NT2/D1 (cell line): Measurements from ENCODE around the gene CD300C.

Experiments
- DNase-seq: peaks from one replicate; pipeline ENCODE4 v3.0.0-alpha.2; 2011; ENCODE audit warnings: low read depth, low spot score
- H3K27me3 ChIP-seq: 2 replicates; pipeline ENCODE4 v1.6.0; 2011; ENCODE audit warnings: mild to moderate bottlenecking; ENCODE audit not compliant: insufficient read length, insufficient read depth
- H3K36me3 ChIP-seq: 2 replicates; pipeline ENCODE4 v1.6.1; 2011; ENCODE audit warnings: mild to moderate bottlenecking, low read length, mixed read lengths; ENCODE audit not compliant: insufficient read depth, insufficient read length
- H3K4me1 ChIP-seq: 2 replicates; pipeline ENCODE4 v1.5.1; 2011; ENCODE audit not compliant: insufficient read depth, insufficient read length
- H3K4me3 ChIP-seq: 2 replicates; pipeline ENCODE4 v1.5.1; 2011; ENCODE audit warnings: low read depth; ENCODE audit not compliant: insufficient read length
- H3K9ac ChIP-seq: 2 replicates; pipeline ENCODE4 v1.6.0; 2011; ENCODE audit warnings: low read depth; ENCODE audit not compliant: insufficient read length
- H3K9me3 ChIP-seq: 2 replicates; pipeline ENCODE4 v1.5.1; 2011; ENCODE audit warnings: mild to moderate bottlenecking, low read length; ENCODE audit not compliant: insufficient read depth
- SUZ12 ChIP-seq: IDR thresholded peaks from 2 replicates; pipeline ENCODE4 v1.6.1; 2011; ENCODE audit not compliant: insufficient read length, insufficient read depth; ENCODE audit errors: extremely low read depth
- YY1 ChIP-seq: IDR thresholded peaks from 2 replicates; pipeline ENCODE4 v1.6.1; 2011; ENCODE audit not compliant: insufficient read length, insufficient read depth
- ZNF274 ChIP-seq: IDR thresholded peaks from 2 replicates; pipeline ENCODE4 v1.6.1; 2011; ENCODE audit warnings: mild to moderate bottlenecking, low read depth, low read length

The CD300C gene

DNA sequence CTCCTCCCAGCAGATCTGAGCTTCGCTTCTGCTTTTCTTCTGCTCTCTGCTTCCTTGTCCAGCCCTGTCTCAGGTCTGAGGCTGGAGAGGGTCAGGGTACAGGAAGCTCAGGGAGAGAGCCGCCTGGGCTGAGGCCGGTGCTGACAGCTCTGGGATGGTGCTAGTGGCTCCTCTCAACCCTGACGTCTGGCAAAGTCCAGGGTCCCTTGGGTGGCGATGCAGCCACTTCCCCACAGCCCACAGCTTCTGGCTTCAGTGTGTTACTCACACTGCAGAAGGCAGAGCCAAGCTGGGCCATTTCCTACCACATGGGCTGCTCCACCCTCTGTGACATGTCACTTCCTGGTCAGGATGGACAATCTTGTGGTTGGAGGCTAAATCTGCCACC, at the start of gene CD300C:
TSS of gene CD300C (minus strand) at position 273 of the 388 bp plus-strand sequence. CDS start 333 bp downstream, outside the sequence.
- TF ChIP-seq YY1 (no peak), ZNF274 (no peak), SUZ12 (no peak)
- H3K9me3 ChIP-seq, result no peaks in the 10 kb centered on the region
- DNase-seq, result no peak
- H3K36me3 ChIP-seq, result no peaks in the 10 kb centered on the region
- H3K4me3 ChIP-seq, result no peak within 1 kb of the TSS
- H3K9ac ChIP-seq, result no peak within 1 kb of the TSS
- H3K27me3 ChIP-seq, result peaks cover 10% of the 10 kb centered on the region
- H3K4me1 ChIP-seq, result no peaks in the 10 kb centered on the region

DNA sequence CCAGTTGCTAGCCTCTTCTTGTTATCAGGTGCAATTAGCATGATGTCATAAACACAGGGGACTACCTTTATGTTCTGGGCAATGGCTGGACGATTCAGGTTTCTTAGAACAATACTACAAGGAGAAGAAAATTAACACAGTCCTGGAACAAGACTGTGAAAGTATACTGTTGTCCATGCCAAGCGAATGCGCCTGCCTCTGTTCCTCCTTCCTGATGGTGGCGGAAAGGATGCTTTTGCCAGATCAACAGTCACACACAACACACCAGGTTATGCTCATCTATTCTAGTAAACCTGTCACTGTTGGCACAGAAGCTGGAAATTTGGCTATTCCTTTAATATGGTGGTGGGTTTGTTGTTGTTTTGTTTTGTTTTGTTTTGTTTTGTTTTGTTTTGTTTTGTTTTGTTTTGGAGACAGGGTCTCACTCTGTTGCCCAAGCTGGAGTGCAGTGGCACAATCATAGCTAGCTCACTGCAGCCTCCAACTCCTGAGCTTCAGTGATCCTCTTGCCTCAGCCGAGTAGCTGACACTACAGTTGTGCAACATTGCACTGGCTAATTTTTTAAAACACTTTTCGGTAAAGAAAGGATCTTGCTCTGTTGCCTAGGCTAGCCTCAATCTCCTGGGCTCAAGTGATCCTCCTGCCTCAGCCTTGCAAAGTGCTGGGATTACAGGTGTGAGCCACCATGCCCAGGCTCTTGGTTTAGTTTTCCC, 49.3 kb upstream of the CD300C start:
- no peak overlapping the region for H3K4me3 ChIP-seq
- H3K4me1 ChIP-seq, result peaks cover 9% of the 10 kb centered on the region
- no peaks in the 10 kb centered on the region for H3K36me3 ChIP-seq
- H3K9me3 ChIP-seq, result no peaks in the 10 kb centered on the region
- no peak for DNase-seq
- H3K27me3 ChIP-seq, result no peaks in the 10 kb centered on the region
- no peak for TF ChIP-seq ZNF274
- TF ChIP-seq SUZ12, result no peak
- TF ChIP-seq YY1, result no peak
- H3K9ac ChIP-seq, result no peak overlapping the region

DNA sequence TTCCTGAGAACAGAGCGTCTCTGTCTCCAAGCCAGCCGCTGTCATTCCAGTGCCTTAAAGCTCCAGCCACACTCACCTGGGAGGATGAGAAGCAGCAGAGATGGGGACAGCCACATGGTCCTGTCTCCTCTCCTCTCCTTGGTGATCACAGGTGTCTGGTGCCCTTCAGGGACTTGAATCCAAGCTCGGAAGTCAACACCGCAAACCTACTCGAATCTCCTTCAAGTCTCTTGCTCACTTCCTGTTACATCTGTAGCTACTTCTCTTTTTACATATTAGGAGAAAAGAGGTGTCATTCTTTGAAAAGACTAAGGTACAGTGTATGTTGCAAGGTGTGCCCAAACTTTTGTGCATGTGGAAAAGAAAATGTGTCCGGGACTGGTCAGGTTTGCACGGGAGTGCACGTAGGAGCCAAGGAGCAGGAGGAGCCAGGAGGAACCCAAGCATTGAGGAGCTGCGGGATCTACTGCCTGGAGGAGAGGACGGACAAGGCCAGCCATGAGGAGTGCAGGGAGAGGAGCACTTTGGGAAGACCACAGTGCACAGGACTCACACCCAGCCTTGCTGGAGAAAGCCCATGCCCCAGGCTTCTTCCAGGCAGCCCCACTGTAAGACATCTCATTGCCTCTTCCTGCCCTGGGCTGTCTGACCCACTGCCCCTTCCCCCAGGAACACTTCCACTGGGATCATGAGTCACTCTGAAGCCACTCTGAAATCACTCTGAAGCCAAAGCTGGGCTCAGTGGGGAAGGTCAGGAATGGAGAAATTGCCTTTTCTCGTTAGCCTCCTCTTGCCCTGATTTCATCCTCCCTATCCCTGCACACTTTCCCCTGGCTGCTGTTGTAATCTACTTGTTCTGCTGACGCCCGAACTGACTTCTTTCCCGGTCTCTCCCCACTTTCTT, 46.4 kb upstream of the CD300C start, which contains the start of gene CD300LD:
TSS of gene CD300LD (minus strand) at position 197 of the 904 bp plus-strand sequence. CDS start at position 116, 81 bp downstream.
- no peak for DNase-seq
- H3K36me3 ChIP-seq, result no peaks in the 10 kb centered on the region
- H3K9me3 ChIP-seq, result no peaks in the 10 kb centered on the region
- H3K9ac ChIP-seq, result no peak within 1 kb of the TSS
- H3K4me3 ChIP-seq, result no peak within 1 kb of the TSS
- TF ChIP-seq SUZ12 (no peak), YY1 (no peak), ZNF274 (no peak)
- no peaks in the 10 kb centered on the region for H3K4me1 ChIP-seq
- H3K27me3 ChIP-seq, result no peaks in the 10 kb centered on the region

DNA sequence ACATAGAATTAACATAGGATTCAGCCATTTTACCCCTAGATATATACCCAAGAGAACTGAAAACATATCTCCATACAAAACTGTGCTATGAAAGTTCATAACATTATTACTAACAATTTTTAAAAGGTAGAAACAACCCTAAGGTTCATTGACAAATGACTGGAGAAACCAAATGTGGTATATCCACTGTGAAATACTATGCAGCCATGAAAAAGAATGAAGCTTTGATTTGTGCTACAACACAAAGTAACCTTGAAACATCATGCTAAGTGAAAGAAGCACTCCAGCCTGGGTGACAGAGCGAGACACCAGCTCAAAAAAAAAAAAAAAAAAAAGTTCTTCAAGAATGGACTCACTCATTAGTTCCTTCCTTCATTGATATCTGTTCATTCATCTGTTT, 45.6 kb upstream of the CD300C start:
- DNase-seq, result no peak
- Histone ChIP-seq H3K9ac (no peak overlapping the region), H3K4me3 (no peak overlapping the region), H3K36me3 (no peaks in the 10 kb centered on the region), H3K9me3 (no peaks in the 10 kb centered on the region), H3K27me3 (no peaks in the 10 kb centered on the region), H3K4me1 (no peaks in the 10 kb centered on the region)
- TF ChIP-seq YY1 (no peak), SUZ12 (no peak), ZNF274 (no peak)

DNA sequence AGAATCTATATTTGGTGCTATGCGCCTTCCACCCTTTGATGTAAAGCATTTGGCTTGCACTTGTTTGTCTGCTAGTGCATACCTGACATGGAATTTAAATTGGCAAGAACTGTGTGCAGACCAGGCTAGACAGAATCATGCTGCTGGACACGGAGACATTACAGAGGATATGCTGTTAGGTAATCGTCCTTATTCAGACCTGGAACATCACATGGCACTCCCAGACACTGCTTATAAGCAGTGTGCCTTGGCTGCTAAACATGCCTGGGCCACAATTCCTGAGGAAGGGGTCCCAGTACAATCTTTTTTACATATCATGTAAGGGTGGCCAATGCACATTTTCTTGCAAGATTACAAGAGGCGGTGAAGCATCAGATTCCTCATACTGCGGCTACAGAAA, 39.8 kb upstream of the CD300C start:
- H3K27me3 ChIP-seq, result no peaks in the 10 kb centered on the region
- no peak overlapping the region for H3K9ac ChIP-seq
- TF ChIP-seq YY1, result no peak
- no peak for TF ChIP-seq SUZ12
- TF ChIP-seq ZNF274, result no peak
- DNase-seq, result no peak
- no peak overlapping the region for H3K4me3 ChIP-seq
- H3K9me3 ChIP-seq, result peaks cover 9% of the 10 kb centered on the region; the same call in 1 of the 2 replicates
- no peaks in the 10 kb centered on the region for H3K36me3 ChIP-seq
- H3K4me1 ChIP-seq, result no peaks in the 10 kb centered on the region

DNA sequence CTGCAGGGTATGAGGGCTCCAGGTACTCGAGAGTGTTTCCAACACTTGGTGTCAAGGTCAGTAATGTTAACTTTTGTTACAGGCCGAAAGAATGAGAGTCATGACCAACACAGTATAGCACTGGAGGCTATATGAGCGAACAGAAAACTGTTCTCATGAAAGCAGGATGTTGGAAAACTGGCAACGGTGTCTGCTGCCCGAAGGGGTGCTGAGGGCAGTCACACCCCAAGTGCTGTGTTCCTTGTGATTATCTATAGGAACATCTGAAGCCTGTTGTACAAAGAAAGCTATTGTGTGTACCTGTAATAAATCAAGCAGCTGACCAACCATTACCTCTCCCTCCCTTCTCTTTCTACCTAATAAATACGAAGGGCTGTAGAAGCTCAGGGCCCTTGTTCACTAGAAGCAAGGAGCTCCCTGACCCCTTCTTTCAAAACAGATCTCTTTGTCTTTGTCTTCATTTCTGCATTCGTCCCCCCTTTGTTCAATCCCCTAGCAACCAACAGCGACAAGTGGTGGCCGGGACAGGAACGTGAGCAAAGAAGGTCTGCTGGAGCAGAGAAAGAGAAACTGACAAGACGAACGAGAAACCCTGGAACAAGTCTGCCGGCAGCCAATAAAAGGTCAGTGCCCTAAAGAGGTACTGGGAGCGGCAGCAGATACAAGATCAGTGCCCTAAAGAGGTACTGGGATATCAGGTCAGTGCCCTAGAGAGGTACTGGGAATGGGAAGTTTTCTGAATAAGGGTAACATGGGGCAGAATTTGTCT, 38.6 kb upstream of the CD300C start:
- Histone ChIP-seq H3K36me3 (no peaks in the 10 kb centered on the region), H3K4me1 (no peaks in the 10 kb centered on the region), H3K27me3 (no peaks in the 10 kb centered on the region), H3K9me3 (peaks cover 9% of the 10 kb centered on the region; the same call in 1 of the 2 replicates), H3K9ac (no peak overlapping the region), H3K4me3 (no peak overlapping the region)
- TF ChIP-seq YY1, result no peak
- TF ChIP-seq SUZ12, result no peak
- TF ChIP-seq ZNF274, result no peak
- DNase-seq, result no peak
